HepG2 (cell line): ENCODE data around the gene CHCHD6. TPM values are rescaled to one million over a fixed set of nuclear protein-coding genes. Genes with fewer than 3 reads are reported as not detected.

Source experiments
- BCL6 ChIP-seq: IDR thresholded peaks from 2 replicates; pipeline ENCODE4 v1.6.1; 2016; ENCODE audit warnings: missing genetic modification reagents, missing compliant biosample characterization
- CEBPG ChIP-seq: IDR thresholded peaks from 2 replicates; pipeline ENCODE4 v1.6.1; 2016
- FOXJ3 ChIP-seq: sonication (generic); formaldehyde crosslinking; IDR thresholded peaks from 2 replicates; pipeline ENCODE4 v1.4.0; 2020; ENCODE audit warnings: missing genetic modification reagents, mild to moderate bottlenecking, borderline replicate concordance
- GPBP1L1 ChIP-seq: sonication (generic); formaldehyde crosslinking; IDR thresholded peaks from 2 replicates; pipeline ENCODE4 v1.5.0; 2020; ENCODE audit warnings: mild to moderate bottlenecking, missing genetic modification reagents
- HMGXB3 ChIP-seq: sonication (generic); formaldehyde crosslinking; IDR thresholded peaks from 2 replicates; pipeline ENCODE4 v1.4.0; 2020; ENCODE audit warnings: missing genetic modification reagents, borderline replicate concordance
- MAFF ChIP-seq: IDR thresholded peaks from 2 replicates; pipeline ENCODE4 v1.6.1; 2011; ENCODE audit warnings: low read depth, low read length, improper control_type of control experiment
- MEIS2 ChIP-seq: sonication (generic); formaldehyde crosslinking; IDR thresholded peaks from 2 replicates; pipeline ENCODE4 v1.9.0; 2021; ENCODE audit warnings: mild to moderate bottlenecking, missing genetic modification reagents
- MTA1 ChIP-seq: sonication (generic); formaldehyde crosslinking; IDR thresholded peaks from 2 replicates; pipeline ENCODE4 v1.4.0; 2020; ENCODE audit warnings: missing genetic modification reagents, mild to moderate bottlenecking, borderline replicate concordance
- NFKB2 ChIP-seq: sonication (generic); formaldehyde crosslinking; IDR thresholded peaks from 2 replicates; pipeline ENCODE4 v1.4.0; 2020; ENCODE audit warnings: missing genetic modification reagents, borderline replicate concordance
- RORA ChIP-seq: sonication (generic); formaldehyde crosslinking; IDR thresholded peaks from 2 replicates; pipeline ENCODE4 v1.5.0; 2020; ENCODE audit warnings: mild to moderate bottlenecking, missing genetic modification reagents, moderate library complexity
- SP5 ChIP-seq: IDR thresholded peaks from 2 replicates; pipeline ENCODE4 v1.6.1; 2016; ENCODE audit warnings: low read depth, borderline replicate concordance
- TBL1XR1 ChIP-seq: fragments of 150-350 bp; IDR thresholded peaks from 2 replicates; pipeline ENCODE4 v1.6.1; 2014; ENCODE audit warnings: borderline replicate concordance, low read length; ENCODE audit not compliant: partially characterized antibody
- YY1 ChIP-seq: IDR thresholded peaks from 2 replicates; pipeline ENCODE4 v1.6.1; 2011; ENCODE audit warnings: low read length, low read depth, moderate library complexity, mild to moderate bottlenecking; ENCODE audit not compliant: insufficient read depth, insufficient replicate concordance
- ZBTB38 ChIP-seq: sonication (generic); formaldehyde crosslinking; IDR thresholded peaks from 2 replicates; pipeline ENCODE4 v1.5.1; 2020; ENCODE audit warnings: mild to moderate bottlenecking, missing genetic modification reagents
- ZNF17 ChIP-seq: sonication (generic); formaldehyde crosslinking; IDR thresholded peaks from 2 replicates; pipeline ENCODE4 v1.5.0; 2020; ENCODE audit warnings: mild to moderate bottlenecking, missing genetic modification reagents
- ZNF253 ChIP-seq: sonication (generic); formaldehyde crosslinking; IDR thresholded peaks from 2 replicates; pipeline ENCODE4 v1.8.0; 2022; ENCODE audit warnings: mild to moderate bottlenecking, missing genetic modification reagents, borderline replicate concordance
- ZNF326 ChIP-seq: sonication (generic); formaldehyde crosslinking; IDR thresholded peaks from 2 replicates; pipeline ENCODE4 v1.4.0; 2020; ENCODE audit warnings: missing genetic modification reagents, borderline replicate concordance
- ZNF619 ChIP-seq: sonication (generic); formaldehyde crosslinking; IDR thresholded peaks from 2 replicates; pipeline ENCODE4 v1.4.0; 2020; ENCODE audit warnings: mild to moderate bottlenecking, missing genetic modification reagents
- ZSCAN25 ChIP-seq: sonication (generic); formaldehyde crosslinking; IDR thresholded peaks from 2 replicates; pipeline ENCODE4 v1.8.0; 2022; ENCODE audit warnings: mild to moderate bottlenecking, missing genetic modification reagents
- polyA plus RNA-seq, 8 experiments: library from polyadenylated mRNA; depleted of rRNA in 3 of 8; stranded (reverse) in 7 of 8; unstranded in 1 of 8; fragments of >200 nt; fragmentation: Illumina TruSeq in 4 of 8; extraction: Trizol in 4 of 8; gene quantifications; 2 replicates each; pipeline versions ENCODE4 v1.2.1 to v1.2.3, GENCODE V29; 2011 to 2016; ENCODE audit warnings: low read depth in 4 of 8, missing spikeins in 1 of 8, mixed read lengths in 1 of 8; ENCODE audit not compliant: insufficient read depth in 1 of 8
- total RNA-seq, 5 experiments: library from RNA; depleted of rRNA; stranded (reverse); fragments of >200 nt; fragmentation: Illumina TruSeq; extraction: Trizol; gene quantifications; 2 replicates each; pipeline ENCODE4 v1.2.3, GENCODE V29; 2016; ENCODE audit warnings: low read depth in 1 of 5
- TF ChIP-seq, protein P1 (sequence below): sonication (generic); formaldehyde crosslinking; IDR thresholded peaks from 2 replicates; pipeline ENCODE4 v1.4.0; 2020; ENCODE audit warnings: missing genetic modification reagents

CHCHD6 gene
- total and polyA plus RNA-seq, 2 of the 13 experiments (the other 11 are each of a cell fraction or from before 2014, with no cell fraction given): 20.3 to 20.8 TPM

DNA sequence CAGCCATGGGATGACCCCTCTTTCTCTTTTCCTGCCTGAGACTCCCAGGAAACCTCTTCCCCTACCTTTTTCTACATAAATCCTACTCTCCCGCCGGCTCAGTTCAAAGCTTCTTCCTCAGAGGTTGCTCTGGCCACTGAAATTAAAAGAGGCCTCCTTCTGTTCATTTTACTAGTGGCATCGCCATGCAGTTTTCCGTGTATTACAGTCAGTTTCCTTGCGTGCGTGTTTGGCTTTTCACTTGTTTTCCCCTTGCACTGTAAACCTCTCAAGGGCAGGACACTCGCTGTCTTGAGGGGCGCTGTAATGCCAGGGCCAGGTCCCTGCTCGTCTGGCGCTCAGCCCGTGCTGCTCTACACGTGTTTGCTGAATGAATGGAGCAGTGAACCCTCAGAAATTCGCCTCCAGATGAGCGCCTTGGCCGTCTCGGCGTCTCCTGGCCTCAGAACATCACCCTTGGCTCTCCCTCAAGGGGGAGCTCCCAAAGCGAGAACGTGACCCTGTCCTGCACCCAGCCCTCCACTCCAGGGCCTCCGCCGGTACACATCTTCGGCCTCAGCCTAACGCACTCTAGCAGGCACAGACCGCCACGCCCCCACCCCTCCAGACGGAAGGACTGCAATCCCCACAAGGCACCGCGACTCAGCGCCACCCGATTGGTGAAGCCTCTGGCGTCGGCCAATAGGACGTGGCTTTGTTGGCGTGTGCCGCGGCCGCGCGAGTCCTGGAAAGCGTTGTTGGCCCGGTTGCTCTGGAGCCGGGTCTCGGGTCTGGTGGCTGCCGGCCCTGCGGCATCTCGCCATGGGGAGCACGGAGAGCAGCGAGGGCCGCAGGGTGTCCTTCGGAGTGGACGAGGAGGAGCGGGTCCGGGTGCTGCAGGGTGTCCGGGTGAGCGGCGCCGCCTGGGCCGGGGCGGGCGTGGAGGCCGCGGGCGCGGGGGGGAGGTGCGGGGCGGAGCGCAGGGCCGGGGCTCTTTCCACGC, at the start of gene CHCHD6 (continued):
- TF ChIP-seq HMGXB3 (CRISPR knock-in tag) (peak; percentile 100), RORA (CRISPR knock-in tag) (no peak), ZBTB38 (CRISPR knock-in tag) (peak; percentile 51; the same call in 1 of the 2 replicates), TBL1XR1 (no peak), ZSCAN25 (CRISPR knock-in tag) (peak; percentile 42; the same call in 1 of the 2 replicates), ZNF253 (CRISPR knock-in tag) (no peak; the same call in 1 of the 2 replicates), BCL6 (peak; percentile 79), FOXJ3 (CRISPR knock-in tag) (no peak), GPBP1L1 (no peak), MAFF (no peak), ZNF619 (CRISPR knock-in tag) (peak; percentile 90), ZNF326 (CRISPR knock-in tag) (no peak), YY1 (peak; percentile 59), ZNF17 (no peak), CEBPG (CRISPR knock-in tag) (no peak; the same call in 1 of the 2 replicates), NFKB2 (CRISPR knock-in tag) (no peak; the same call in 1 of the 2 replicates), MTA1 (no peak), MEIS2 (CRISPR knock-in tag) (no peak), SP5 (no peak)
- TF ChIP-seq, protein P1, sequence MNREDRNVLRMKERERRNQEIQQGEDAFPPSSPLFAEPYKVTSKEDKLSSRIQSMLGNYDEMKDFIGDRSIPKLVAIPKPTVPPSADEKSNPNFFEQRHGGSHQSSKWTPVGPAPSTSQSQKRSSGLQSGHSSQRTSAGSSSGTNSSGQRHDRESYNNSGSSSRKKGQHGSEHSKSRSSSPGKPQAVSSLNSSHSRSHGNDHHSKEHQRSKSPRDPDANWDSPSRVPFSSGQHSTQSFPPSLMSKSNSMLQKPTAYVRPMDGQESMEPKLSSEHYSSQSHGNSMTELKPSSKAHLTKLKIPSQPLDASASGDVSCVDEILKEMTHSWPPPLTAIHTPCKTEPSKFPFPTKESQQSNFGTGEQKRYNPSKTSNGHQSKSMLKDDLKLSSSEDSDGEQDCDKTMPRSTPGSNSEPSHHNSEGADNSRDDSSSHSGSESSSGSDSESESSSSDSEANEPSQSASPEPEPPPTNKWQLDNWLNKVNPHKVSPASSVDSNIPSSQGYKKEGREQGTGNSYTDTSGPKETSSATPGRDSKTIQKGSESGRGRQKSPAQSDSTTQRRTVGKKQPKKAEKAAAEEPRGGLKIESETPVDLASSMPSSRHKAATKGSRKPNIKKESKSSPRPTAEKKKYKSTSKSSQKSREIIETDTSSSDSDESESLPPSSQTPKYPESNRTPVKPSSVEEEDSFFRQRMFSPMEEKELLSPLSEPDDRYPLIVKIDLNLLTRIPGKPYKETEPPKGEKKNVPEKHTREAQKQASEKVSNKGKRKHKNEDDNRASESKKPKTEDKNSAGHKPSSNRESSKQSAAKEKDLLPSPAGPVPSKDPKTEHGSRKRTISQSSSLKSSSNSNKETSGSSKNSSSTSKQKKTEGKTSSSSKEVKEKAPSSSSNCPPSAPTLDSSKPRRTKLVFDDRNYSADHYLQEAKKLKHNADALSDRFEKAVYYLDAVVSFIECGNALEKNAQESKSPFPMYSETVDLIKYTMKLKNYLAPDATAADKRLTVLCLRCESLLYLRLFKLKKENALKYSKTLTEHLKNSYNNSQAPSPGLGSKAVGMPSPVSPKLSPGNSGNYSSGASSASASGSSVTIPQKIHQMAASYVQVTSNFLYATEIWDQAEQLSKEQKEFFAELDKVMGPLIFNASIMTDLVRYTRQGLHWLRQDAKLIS (CRISPR knock-in tag): no peak
